Neural cell (in vitro differentiated cells): ENCODE measurements around the gene PRODH2.

Source experiments
- EZH2 ChIP-seq: fragments of 200-600, 300-800 bp; shearing (Covaris generic), sonication (generic); IDR thresholded peaks from 2 replicates; pipeline ENCODE4 v1.6.1; 2014; ENCODE audit warnings: antibody characterized with exemption, low read length, borderline replicate concordance, mild to moderate bottlenecking; ENCODE audit not compliant: insufficient read depth, poor library complexity, severe bottlenecking
- POLR2AphosphoS5 ChIP-seq: IDR thresholded peaks from 2 replicates; pipeline ENCODE4 v1.6.1; 2012

DNA sequence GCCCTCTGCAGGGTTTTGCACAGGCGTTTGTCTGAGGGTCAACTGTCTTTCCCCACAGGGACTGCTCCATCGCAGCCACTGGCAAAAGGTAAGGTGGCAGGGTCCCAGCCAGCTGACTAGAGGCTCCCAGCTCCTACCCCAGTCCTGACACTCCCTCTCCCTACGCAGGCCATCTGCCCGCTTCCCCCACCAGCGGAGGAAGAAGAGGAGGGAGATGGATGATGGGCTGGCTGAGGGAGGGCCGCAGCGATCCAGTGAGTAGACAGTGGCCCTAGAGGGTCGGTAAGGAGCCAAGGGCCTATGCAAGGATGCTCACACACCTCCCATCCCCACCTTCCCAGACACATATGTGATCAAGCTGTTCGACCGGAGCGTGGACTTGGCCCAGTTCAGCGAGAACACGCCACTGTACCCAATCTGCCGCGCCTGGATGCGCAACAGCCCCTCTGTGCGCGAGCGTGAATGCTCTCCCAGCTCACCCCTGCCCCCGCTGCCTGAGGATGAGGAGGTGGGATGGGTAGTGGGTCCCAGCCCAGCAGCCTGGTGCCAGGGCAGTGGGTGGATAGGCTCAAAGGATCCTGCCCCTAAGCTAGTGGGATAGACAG, 59.8 kb downstream of the PRODH2 start:
- no peak for TF ChIP-seq POLR2AphosphoS5
- TF ChIP-seq EZH2 = no peak
